HG02623 (cell line): Measurements from ENCODE around the gene MCRIP2.
"Not testable (repeated sequence)": the region's sequence is repeated elsewhere in the genome, so short reads cannot be mapped to it uniquely, and the experiment has no call there.

Experiments used
- ATAC-seq: cut with Tn5 transposase; IDR thresholded peaks from one replicate; pipeline ENCODE4 v1.9.1; 2021; ENCODE audit warnings: moderate library complexity; ENCODE audit not compliant: unreplicated experiment

MCRIP2 gene

DNA sequence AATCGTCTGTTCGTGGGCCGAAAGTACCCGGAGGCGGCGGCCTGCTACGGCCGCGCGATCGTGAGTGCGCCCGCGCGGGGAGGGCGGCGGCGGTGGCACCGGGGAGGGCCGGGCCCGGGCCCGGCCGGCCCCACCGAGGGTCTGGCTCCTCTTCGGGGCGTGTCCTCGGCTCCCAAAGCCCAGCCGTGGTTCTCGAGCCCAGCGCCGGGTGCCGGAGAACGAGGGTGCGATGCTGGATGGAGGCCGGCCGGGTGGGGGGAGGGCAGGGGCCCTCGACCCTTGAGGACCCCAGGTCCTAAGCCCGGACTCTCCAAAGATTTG is 39.0 kb downstream of the MCRIP2 start:
- ATAC-seq: no peak

- no peak for ATAC-seq
Measured at GRCh38 chr16:680967-681745, 39.5 kb downstream of the MCRIP2 start.

DNA sequence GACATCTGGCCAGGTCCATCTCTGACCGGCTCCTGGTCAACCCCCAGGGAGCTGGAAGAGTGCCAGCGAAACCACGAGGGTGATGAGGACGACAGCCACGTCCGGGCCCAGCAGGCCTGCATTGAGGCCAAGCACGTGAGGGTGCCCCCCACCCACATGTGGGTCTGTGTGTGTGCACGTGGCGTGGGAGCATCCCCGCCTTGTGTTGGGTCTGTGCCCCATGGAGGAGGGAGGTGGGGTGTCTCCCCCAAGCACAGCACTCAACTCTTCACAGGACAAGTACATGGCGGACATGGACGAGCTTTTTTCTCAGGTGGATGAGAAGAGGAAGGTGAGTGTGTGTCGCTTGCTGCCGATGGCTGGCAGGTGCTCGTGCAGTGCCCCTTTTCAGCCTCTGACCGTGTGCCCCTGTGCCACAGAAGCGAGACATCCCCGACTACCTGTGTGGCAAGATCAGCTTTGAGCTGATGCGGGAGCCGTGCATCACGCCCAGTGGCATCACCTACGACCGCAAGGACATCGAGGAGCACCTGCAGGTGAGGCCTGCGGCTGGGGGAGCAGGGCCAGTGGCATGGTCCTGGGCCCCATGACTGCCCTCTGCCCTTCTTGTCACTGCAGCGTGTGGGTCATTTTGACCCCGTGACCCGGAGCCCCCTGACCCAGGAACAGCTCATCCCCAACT is 40.3 kb downstream of the MCRIP2 start:
- ATAC-seq: no peak

- no peak for ATAC-seq
Measured at GRCh38 chr16:682493-683395, 41.1 kb downstream of the MCRIP2 start.

GRCh38 chr16:683396-684070 is 41.9 kb downstream of the MCRIP2 start:
- ATAC-seq: no peak

- peak; percentile 64 for ATAC-seq
Measured at GRCh38 chr16:684071-684794, 42.6 kb downstream of the MCRIP2 start, which contains the start of gene JMJD8. Gene JMJD8 (minus strand): TSS chr16:684334. CDS start chr16:684319, 15 bp downstream.

DNA sequence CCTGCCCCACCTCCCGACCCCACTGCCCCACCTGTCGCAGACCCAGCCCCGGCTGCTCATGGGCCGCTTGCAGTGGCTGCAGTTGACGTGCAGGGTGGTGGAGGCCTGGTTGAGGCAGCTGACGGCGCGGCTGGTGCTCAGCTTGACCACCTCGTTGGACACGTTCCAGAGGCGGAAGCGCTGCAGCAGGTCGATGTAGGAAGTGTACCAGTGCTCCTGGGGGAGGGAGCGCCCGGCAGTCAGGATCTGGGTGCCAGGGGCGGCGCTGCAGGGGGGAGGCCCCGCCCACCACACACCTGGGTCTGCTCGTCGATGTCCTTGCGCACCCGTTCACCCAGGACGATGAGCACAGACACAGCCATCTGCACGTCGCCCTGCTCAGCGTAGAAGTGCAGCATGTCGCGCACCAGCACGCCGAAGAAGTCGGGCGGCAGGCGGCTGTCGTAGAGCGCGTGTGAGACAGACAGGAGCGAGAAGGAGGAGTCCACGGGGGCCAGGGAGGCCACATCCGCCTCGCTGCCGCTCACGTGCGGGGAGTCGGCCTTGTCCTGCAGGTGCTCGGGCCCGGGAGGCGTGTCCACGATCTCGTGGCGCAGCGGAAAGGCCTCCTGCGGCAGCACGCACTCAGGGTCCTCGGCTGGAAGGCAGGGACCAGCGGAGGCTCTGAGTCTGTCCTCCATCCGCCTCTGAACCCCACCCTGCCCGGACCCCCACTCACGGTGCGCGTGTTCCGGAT is 43.5 kb downstream of the MCRIP2 start:
- no peak for ATAC-seq

DNA sequence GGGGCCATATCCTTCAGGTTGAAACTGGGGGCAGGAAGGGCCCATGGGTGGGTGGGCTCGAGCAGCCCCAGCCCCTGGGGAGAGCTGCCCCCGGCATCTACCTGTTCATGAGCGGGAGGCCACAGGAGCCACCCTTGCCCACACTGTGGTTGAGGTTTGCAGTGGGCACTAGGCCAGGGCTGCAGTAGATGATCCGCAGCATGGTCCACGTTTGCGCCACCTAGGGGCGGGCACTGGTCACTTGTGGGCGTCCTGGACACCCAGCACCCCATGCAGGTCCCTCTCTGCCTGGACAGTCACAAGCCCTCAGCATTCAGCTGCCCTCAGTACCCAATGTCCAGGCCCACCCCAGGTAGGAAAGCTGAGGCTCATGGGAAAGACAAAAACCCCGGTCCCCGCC is 44.3 kb downstream of the MCRIP2 start:
- no peak for ATAC-seq

GRCh38 chr16:686459-687260 is 45.0 kb downstream of the MCRIP2 start:
- no peak for ATAC-seq

DNA sequence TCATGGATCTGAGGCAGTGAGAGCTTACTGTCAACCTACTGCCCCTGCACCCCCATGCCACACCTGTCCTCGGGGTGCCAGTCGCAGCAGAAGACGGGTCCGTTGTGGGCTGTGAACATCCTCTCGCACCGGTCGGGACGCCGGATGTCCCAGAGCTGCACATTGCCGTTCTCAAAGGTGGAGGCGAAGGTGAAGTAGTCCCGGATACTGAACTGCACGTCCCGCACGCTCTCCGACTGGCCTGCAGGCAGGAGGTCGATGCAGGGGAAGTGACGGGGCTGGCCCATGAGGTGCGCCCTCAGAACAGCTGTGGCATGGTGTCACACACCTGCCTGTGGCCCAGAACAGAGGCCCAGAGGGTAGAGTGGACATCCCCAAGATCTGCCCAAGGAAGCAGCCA is 45.9 kb downstream of the MCRIP2 start:
- no peak for ATAC-seq

GRCh38 chr16:689175-689897 is 47.7 kb downstream of the MCRIP2 start:
- ATAC-seq: no peak

GRCh38 chr16:691242-691641 is 49.6 kb downstream of the MCRIP2 start:
- not testable (repeated sequence) for ATAC-seq

DNA sequence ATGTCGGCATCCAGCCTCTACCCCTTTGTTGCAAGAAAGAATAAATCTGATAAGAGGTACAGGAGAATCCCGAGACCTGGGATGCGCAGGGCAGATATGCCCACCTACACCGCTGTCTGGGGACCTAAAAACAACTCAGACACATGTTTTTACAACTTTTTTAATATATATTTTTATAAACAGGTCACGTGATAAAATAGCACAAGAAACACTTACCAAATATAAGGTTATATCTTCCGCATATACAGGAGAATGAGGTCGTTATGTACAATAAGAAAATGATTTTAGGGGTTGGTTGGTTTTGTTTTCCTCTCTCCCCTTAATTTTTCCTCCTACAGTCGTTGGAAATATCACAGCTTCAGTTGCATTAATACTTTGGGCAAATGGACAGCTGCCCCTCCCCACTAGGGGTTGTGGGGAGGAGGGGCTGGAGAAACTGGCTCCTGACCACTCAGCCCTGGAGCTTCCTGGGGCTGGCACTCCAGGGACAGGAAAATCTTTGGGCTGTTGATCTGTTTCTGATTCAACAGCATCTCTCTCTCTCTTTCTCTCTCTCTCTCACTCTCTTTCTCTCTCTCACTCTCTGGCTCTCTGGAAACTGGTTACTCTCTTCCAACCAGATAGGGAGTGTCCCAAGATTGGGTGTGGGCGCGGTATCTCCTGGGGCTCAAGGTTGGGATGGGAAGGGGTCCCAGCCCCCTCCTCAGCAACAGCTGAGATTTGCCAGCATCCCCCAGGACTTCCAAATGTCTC is 50.9 kb downstream of the MCRIP2 start:
- no peak for ATAC-seq

GRCh38 chr16:693364-693763 is 51.7 kb downstream of the MCRIP2 start:
- no peak for ATAC-seq

- no peak for ATAC-seq
Measured at GRCh38 chr16:693766-694165, 52.1 kb downstream of the MCRIP2 start.

DNA sequence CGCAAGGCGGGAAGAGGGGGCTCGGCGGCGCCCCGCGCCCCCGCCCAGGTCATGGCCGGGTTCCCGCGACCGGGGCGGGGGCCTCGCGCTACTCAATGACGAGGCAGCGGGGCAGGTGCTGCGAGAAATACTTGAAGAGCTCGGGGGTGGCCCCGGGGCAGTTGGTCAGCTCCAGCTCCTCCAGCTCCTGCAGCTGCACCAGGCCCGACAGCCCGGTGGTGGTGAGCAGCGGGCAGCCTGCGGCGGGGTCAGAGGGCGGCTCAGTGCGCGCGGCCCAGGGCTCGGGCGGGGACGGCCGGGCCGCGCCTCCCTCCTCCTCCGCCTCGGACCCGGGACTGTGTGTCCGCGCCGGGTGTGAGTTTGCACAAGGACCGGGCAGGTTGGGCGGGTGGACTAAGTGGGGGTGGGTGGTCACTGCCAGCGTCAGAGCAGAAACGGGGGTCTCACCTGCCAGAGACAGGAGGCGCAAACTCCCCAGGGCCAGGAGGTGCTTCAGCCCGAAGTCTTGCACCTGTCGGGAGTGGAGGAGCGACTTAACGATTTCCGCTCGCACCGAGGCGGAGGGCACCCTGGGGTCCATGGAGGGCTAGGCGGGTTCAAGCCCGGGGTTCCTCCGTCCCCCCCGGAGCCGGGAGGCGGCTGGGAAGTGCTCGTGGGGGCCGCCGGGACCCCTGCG is 52.7 kb downstream of the MCRIP2 start:
- no peak for ATAC-seq

GRCh38 chr16:694863-695354 is 53.3 kb downstream of the MCRIP2 start:
- ATAC-seq: no peak
